Measurements from ENCODE around the gene SEMA3A.

SEMA3A gene

DNA sequence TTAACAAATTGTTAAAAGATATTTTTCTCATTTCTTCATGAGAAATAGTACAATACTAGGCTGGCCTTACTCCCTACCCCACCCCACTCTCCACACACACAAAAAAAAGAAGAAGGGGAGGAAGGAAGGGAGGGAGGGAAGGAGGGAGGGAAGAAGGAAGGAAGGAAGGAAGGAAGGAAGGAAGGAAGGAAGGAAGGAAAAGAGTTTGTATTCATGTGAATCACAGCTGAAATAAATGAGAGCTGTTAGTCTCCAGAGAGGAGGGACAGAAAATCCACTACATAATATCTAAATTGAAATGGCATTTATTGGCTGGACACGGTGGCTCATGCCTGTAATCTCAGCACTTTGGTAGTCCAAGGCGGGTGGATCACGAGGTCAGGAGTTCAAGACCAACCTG is 57.8 kb downstream of the SEMA3A start:
- H3K4me1 ChIP-seq (ENCODE audit: control insufficient read depth in 1 of 2, insufficient read depth in 2 of 2, low read length in 2 of 2) = no peaks in the 10 kb centered on the region
- peaks cover 0 to 3% of the 10 kb centered on the region in 2 donors for H3K36me3 ChIP-seq (ENCODE audit: control insufficient read depth in 1 of 2, insufficient read depth in 2 of 2, low read length in 2 of 2)
- H3K27me3 ChIP-seq (ENCODE audit: low read depth, low read length) = no peaks in the 10 kb centered on the region
- H3K4me3 ChIP-seq (ENCODE audit: low read depth in 1 of 2, low read length in 2 of 2) = no peak overlapping the region
- no peaks in the 10 kb centered on the region for H3K9me3 ChIP-seq (ENCODE audit: control insufficient read depth in 1 of 2, low read length in 2 of 2)
- no peak overlapping the region for H3K27ac ChIP-seq (ENCODE audit: low read length)

DNA sequence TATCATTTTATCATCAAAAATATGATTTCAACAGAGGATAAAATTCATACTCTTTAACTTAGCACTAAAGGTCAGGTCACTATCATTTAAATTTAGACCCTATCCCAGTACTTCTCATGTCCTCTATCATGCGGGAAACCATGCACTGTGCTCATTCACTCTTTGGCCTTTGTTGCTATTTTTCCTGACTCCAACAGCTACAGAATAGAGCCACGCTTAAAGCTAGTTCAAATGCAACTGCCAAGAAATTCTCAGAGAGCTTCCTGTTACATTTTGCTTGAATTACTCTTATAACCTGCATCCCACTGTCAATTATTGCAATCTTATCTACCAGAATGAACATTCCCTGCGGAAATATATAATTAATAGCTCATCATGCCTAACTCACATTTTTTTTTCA is 58.3 kb downstream of the SEMA3A start:
- no peak overlapping the region for H3K4me3 ChIP-seq (ENCODE audit: low read depth in 1 of 2, low read length in 2 of 2)
- no peaks in the 10 kb centered on the region for H3K4me1 ChIP-seq (ENCODE audit: control insufficient read depth in 1 of 2, insufficient read depth in 2 of 2, low read length in 2 of 2)
- no peak overlapping the region for H3K27ac ChIP-seq (ENCODE audit: low read length)
- H3K27me3 ChIP-seq (ENCODE audit: low read depth, low read length) = no peaks in the 10 kb centered on the region
- no peaks in the 10 kb centered on the region for H3K9me3 ChIP-seq (ENCODE audit: control insufficient read depth in 1 of 2, low read length in 2 of 2)
- H3K36me3 ChIP-seq (ENCODE audit: control insufficient read depth in 1 of 2, insufficient read depth in 2 of 2, low read length in 2 of 2) = peaks cover 0 to 3% of the 10 kb centered on the region in 2 donors

DNA sequence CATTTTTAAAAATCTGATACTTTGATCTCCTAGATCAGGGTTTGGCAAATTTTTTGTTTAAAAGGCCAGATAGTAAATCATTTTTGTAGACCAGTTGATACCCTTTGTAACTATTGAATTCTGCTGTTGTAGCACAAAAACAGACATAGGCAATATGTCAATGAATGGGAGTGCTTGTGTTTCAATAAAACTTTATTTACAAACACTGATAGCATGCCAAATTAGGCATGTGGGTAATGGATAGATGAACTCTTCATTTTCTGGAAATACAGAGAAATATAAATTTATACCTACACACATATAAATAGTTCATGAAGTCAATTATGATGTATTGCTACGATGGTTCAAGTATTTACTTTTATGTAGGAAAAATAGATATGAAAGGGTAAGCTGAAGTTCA is 60.4 kb downstream of the SEMA3A start:
- Histone ChIP-seq H3K9me3 (ENCODE audit: control insufficient read depth in 1 of 2, low read length in 2 of 2) (no peaks in the 10 kb centered on the region), H3K36me3 (ENCODE audit: control insufficient read depth in 1 of 2, insufficient read depth in 2 of 2, low read length in 2 of 2) (peaks cover 0 to 3% of the 10 kb centered on the region in 2 donors), H3K4me3 (ENCODE audit: low read depth in 1 of 2, low read length in 2 of 2) (no peak overlapping the region), H3K4me1 (ENCODE audit: control insufficient read depth in 1 of 2, insufficient read depth in 2 of 2, low read length in 2 of 2) (no peaks in the 10 kb centered on the region), H3K27ac (ENCODE audit: low read length) (no peak overlapping the region), H3K27me3 (ENCODE audit: low read depth, low read length) (no peaks in the 10 kb centered on the region)

DNA sequence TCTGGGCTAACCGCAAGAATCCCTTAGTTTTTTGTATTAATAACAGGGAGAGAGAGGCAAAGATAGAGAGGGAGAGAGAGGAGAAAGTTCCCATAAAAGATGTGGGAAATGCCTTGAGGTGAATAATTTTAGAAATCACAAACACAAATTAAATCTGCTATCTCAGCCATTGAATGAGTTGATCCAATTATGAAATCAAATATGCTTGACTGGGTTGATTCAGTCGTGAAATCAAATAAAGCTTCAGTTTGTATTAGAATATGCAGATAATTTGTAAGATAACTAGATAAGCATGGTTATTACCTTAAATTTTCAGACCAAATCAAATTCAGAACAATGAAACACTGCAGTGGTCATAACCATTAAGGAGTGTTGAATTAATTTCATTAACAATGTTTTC is 68.9 kb downstream of the SEMA3A start:
- Histone ChIP-seq H3K4me3 (ENCODE audit: low read depth in 1 of 2, low read length in 2 of 2) (no peak overlapping the region), H3K27ac (ENCODE audit: low read length) (no peak overlapping the region), H3K9me3 (ENCODE audit: control insufficient read depth in 1 of 2, low read length in 2 of 2) (no peaks in the 10 kb centered on the region), H3K36me3 (ENCODE audit: control insufficient read depth in 1 of 2, insufficient read depth in 2 of 2, low read length in 2 of 2) (peaks cover 0 to 3% of the 10 kb centered on the region in 2 donors), H3K4me1 (ENCODE audit: control insufficient read depth in 1 of 2, insufficient read depth in 2 of 2, low read length in 2 of 2) (no peaks in the 10 kb centered on the region), H3K27me3 (ENCODE audit: low read depth, low read length) (no peaks in the 10 kb centered on the region)

DNA sequence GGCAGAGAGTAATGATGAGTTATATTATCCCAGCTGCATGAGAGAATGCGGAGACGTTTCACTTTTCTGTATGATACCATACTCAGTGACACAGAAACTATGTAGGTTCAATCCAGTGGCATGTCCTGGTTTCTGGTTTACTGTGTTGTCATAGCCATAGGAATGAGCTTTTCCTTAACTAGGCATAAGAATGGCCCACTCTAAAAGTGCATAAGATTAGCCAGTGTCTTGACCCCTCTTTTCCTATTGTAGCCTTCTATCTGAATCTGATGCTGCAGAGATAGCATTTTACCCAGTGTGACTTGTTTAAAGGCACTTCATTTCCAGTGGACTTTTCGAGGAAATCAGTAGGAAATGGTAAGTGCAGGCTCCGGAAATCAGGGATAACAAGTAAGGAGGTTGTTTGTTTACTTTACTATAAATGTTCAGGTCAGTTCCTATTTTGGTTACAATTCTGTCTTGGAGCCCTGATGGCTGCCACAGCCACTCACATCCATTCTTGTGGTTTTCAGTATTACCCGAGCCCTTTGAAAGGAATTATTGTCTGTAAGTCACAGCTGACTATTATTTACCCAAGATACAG is 70.5 kb downstream of the SEMA3A start:
- Histone ChIP-seq H3K36me3 (ENCODE audit: control insufficient read depth in 1 of 2, insufficient read depth in 2 of 2, low read length in 2 of 2) (peaks cover 0 to 3% of the 10 kb centered on the region in 2 donors), H3K4me1 (ENCODE audit: control insufficient read depth in 1 of 2, insufficient read depth in 2 of 2, low read length in 2 of 2) (no peaks in the 10 kb centered on the region), H3K4me3 (ENCODE audit: low read depth in 1 of 2, low read length in 2 of 2) (peak overlapping the region; percentile 20 to 42), H3K27me3 (ENCODE audit: low read depth, low read length) (no peaks in the 10 kb centered on the region), H3K27ac (ENCODE audit: low read length) (no peak overlapping the region), H3K9me3 (ENCODE audit: control insufficient read depth in 1 of 2, low read length in 2 of 2) (no peaks in the 10 kb centered on the region)

DNA sequence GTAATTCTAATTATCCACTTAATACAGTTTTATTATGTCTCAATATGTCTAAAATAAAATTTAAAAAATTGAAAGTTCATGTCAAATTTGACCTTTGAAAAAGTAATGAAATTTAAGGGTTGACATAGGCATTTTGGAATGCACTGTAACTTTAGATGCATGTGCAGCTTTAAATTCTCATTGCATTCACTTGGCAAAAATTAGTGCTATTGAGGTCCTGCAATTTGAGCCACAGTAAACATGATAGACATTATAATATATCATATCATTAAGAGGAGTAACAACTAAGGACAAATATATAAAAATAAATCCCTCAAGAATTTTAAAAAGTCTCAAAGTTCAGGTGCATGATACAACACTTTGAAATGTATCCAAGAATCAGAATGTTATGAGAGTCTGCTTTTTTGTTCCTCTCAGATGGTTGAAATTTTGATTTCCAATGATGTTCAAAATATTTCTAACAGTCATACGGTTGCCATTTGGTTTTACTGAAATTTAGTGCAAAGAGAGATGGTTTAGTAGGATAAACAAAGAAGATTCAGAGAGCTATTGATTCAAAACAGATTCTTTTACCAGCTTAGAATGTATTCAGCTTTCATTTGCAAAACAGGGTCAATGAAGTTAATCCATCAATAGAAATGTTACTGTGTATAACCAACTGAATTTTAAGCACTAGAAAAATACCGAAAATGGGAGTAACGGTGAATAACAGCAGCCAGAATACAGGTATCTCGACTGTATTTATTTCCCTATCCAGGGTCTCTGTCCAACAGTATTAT is 71.8 kb downstream of the SEMA3A start:
- Histone ChIP-seq H3K4me3 (ENCODE audit: low read depth in 1 of 2, low read length in 2 of 2) (no peak overlapping the region), H3K27ac (ENCODE audit: low read length) (no peak overlapping the region), H3K4me1 (ENCODE audit: control insufficient read depth in 1 of 2, insufficient read depth in 2 of 2, low read length in 2 of 2) (no peaks in the 10 kb centered on the region), H3K9me3 (ENCODE audit: control insufficient read depth in 1 of 2, low read length in 2 of 2) (no peaks in the 10 kb centered on the region), H3K36me3 (ENCODE audit: control insufficient read depth in 1 of 2, insufficient read depth in 2 of 2, low read length in 2 of 2) (no peaks in the 10 kb centered on the region), H3K27me3 (ENCODE audit: low read depth, low read length) (no peaks in the 10 kb centered on the region)

DNA sequence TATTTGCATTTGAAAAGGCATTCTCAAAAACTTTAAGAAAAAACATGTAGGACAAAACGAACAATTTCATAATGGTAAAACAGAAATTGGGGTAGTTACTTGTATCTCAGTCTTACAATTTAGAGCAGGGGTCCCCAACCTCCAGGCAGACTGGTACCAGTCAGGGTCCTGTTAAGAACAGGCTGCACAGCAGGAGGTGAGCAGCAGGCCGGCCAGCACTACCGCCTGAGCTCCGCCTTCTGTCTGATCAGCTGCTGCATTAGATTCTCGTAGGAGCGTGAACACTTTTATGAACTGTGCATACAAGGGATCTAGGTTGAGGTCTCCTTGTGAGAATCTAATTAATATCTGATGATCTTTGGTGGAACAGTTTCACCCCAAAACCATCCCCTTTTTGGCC is 77.3 kb downstream of the SEMA3A start:
- H3K27me3 ChIP-seq (ENCODE audit: low read depth, low read length) = no peaks in the 10 kb centered on the region

DNA sequence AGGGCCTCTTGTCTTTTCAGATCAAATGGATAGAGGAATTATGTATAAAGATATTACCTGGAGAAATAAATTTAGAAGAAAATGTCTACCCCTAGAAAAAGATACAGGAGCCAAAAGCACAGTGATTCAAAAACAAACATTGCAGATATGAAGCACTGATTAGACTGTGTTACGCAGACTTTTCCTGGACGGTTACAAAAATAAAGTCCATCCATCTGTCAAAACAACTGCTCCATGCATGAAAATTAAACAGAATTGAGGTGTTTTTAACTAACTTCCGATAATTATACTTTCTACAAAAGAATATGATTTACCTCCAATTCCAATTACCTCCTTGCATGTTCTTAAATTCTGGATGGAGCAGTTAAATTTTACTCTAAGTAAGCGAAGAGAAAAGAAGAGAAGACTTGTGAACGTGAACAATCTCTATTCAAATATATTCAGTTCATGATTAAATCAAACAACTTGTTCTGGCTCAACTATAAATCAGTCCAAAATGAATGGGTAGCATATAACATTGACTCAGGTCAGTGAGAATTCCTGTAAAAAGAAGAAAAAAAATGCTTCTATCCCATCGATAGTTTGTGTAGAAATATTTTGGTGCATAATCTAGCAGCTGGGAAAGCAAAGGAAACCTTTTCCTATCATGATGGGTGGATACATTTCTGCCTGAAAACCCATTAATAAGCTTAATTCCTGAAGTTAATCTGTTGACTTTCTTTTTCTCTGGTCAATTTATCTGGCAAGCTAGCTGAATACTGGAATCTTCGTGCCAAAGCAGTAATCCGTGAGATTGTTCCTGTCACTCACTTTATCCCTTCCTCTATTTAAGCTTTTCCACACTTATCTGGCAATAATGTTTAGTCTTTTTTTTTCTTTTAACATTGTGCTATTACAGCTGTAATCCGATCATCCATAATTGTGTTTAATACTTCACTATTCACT is 80.4 kb downstream of the SEMA3A start:
- H3K27ac ChIP-seq (ENCODE audit: low read length) = no peak overlapping the region
- peaks cover 0 to 21% of the 10 kb centered on the region in 2 donors for H3K4me1 ChIP-seq (ENCODE audit: control insufficient read depth in 1 of 2, insufficient read depth in 2 of 2, low read length in 2 of 2)
- H3K36me3 ChIP-seq (ENCODE audit: control insufficient read depth in 1 of 2, insufficient read depth in 2 of 2, low read length in 2 of 2) = no peaks in the 10 kb centered on the region
- no peaks in the 10 kb centered on the region for H3K9me3 ChIP-seq (ENCODE audit: control insufficient read depth in 1 of 2, low read length in 2 of 2)
- no peaks in the 10 kb centered on the region for H3K27me3 ChIP-seq (ENCODE audit: low read depth, low read length)
- no peak overlapping the region for H3K4me3 ChIP-seq (ENCODE audit: low read depth in 1 of 2, low read length in 2 of 2)

More for the DNA sequence above, 77.3 kb downstream of the SEMA3A start:
- Histone ChIP-seq H3K4me3 (ENCODE audit: low read depth in 1 of 2, low read length in 2 of 2) (no peak overlapping the region), H3K9me3 (ENCODE audit: control insufficient read depth in 1 of 2, low read length in 2 of 2) (no peaks in the 10 kb centered on the region), H3K27ac (ENCODE audit: low read length) (no peak overlapping the region), H3K4me1 (ENCODE audit: control insufficient read depth in 1 of 2, insufficient read depth in 2 of 2, low read length in 2 of 2) (peaks cover 0 to 15% of the 10 kb centered on the region in 2 donors), H3K36me3 (ENCODE audit: control insufficient read depth in 1 of 2, insufficient read depth in 2 of 2, low read length in 2 of 2) (no peaks in the 10 kb centered on the region)

DNA sequence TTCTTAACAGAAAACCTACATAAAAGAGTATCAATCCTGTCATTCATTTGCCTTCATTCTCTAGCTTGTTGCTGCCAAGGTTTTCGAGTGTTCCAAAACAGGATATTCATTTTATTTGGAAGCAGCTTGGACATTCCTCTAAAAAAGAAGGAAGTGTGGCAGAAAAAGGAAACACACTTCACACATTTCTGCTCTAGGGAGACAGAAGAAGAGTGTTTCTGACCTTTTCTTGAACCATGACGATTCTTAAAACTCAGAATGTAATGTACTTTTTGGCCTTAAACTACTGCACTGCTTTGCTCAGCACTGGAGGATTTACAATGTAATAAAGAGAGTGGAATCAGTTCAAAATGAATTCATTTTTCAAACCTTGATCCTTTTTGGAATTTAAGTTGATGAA is 81.3 kb downstream of the SEMA3A start:
- H3K4me1 ChIP-seq (ENCODE audit: control insufficient read depth in 1 of 2, insufficient read depth in 2 of 2, low read length in 2 of 2) = peaks cover 0 to 21% of the 10 kb centered on the region in 2 donors
- no peak overlapping the region for H3K4me3 ChIP-seq (ENCODE audit: low read depth in 1 of 2, low read length in 2 of 2)
- no peaks in the 10 kb centered on the region for H3K27me3 ChIP-seq (ENCODE audit: low read depth, low read length)
- H3K36me3 ChIP-seq (ENCODE audit: control insufficient read depth in 1 of 2, insufficient read depth in 2 of 2, low read length in 2 of 2) = no peaks in the 10 kb centered on the region
- no peaks in the 10 kb centered on the region for H3K9me3 ChIP-seq (ENCODE audit: control insufficient read depth in 1 of 2, low read length in 2 of 2)
- peak overlapping the region; percentile 26 for H3K27ac ChIP-seq (ENCODE audit: low read length)

DNA sequence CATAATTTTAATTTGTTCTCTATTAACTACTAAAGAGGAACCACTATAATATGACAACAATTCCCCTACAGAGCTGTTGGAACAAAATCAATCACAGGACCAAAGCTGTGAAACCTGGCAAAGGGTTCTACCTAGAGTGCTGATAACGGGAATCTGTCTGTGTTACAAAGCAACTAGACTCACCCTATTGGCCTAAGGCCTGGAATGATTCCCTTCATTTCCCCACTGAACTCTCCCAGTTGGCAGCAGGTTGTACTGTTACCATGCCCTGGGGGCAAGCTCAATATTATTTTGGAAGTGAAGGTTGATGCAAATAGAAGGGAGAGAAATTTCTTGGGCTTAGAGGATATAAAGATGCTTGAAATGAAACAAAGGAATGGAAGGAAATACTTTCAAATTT is 81.8 kb downstream of the SEMA3A start:
- Histone ChIP-seq H3K36me3 (ENCODE audit: control insufficient read depth in 1 of 2, insufficient read depth in 2 of 2, low read length in 2 of 2) (no peaks in the 10 kb centered on the region), H3K27ac (ENCODE audit: low read length) (no peak overlapping the region), H3K4me3 (ENCODE audit: low read depth in 1 of 2, low read length in 2 of 2) (no peak overlapping the region), H3K27me3 (ENCODE audit: low read depth, low read length) (no peaks in the 10 kb centered on the region), H3K9me3 (ENCODE audit: control insufficient read depth in 1 of 2, low read length in 2 of 2) (no peaks in the 10 kb centered on the region), H3K4me1 (ENCODE audit: control insufficient read depth in 1 of 2, insufficient read depth in 2 of 2, low read length in 2 of 2) (peaks cover 0 to 21% of the 10 kb centered on the region in 2 donors)

DNA sequence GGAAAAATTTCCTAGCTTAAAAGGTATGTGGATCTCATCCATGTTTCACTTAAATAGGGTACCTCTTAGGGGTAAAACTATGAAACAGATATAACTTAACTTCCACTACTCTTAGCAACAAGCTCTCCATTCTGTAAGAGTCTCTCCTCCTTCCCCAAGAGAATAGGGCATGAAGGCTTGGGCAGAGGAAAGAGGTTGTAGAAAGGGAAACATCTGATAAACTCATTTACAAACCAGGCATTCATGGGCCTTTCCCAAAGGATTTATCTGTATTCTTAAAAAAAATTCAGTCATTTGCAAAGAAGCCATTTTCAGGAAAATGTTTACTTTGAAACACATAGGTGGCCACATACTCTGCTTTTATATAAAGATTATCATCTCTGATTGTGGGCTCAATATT is 82.7 kb downstream of the SEMA3A start:
- Histone ChIP-seq H3K27ac (ENCODE audit: low read length) (no peak overlapping the region), H3K9me3 (ENCODE audit: control insufficient read depth in 1 of 2, low read length in 2 of 2) (no peaks in the 10 kb centered on the region), H3K4me3 (ENCODE audit: low read depth in 1 of 2, low read length in 2 of 2) (no peak overlapping the region), H3K4me1 (ENCODE audit: control insufficient read depth in 1 of 2, insufficient read depth in 2 of 2, low read length in 2 of 2) (peaks cover 0 to 21% of the 10 kb centered on the region in 2 donors), H3K27me3 (ENCODE audit: low read depth, low read length) (no peaks in the 10 kb centered on the region), H3K36me3 (ENCODE audit: control insufficient read depth in 1 of 2, insufficient read depth in 2 of 2, low read length in 2 of 2) (no peaks in the 10 kb centered on the region)

All from muscle layer of duodenum (tissue), 2 donors.